Stimulated activated CD8-positive, alpha-beta memory T cell treated with anti-CD3 and anti-CD28 coated beads, Interleukin-4, amount 100 ng/mL, for 48 hours (primary cell): ENCODE data around the gene CCNJ.
A peak's percentile ranks its signal among the peaks of the same experiment; 100 is the strongest.

Experiments
- DNase-seq: peaks from one replicate; pipeline ENCODE4 v3.0.0-alpha.2; 2020

The CCNJ gene

DNA sequence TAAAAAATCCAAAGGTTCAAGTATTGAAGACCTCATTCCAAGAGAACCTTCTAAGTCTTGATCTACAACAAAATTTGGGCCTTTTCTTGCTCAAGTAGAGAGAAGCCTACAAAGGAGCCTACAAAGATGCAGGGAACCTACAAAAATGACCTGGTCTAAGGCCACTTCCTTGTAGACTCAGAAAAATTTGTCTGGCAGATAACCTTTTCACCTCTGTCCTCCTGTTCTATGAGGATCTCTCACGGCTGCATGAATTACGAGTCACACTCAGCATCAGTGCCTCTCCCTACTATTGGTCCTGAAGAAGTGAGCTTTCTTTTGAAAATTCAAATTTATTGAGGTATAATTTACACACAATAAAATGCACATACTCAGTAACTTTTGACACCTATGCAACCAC lies 29.3 kb downstream of the CCNJ start:
- DNase-seq: no peak

DNA sequence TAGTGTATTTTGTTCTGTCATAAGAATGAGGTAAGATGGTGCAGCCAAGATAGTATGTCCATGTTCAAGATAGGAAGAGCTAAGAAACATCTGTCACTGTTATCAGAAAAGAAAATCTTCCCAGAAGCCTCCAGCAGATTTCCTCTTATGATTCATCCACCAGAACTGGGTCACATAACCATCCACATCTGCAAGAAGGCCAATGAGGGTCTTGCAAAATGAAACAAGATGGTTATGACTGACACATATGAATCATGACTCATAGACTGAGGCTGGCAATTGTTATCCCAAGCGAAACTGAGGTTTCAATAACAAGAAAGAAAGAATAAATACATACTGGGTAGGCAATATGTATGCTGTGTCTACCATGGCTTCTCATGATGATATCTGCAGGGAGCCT lies 30.3 kb downstream of the CCNJ start:
- no peak for DNase-seq

DNA sequence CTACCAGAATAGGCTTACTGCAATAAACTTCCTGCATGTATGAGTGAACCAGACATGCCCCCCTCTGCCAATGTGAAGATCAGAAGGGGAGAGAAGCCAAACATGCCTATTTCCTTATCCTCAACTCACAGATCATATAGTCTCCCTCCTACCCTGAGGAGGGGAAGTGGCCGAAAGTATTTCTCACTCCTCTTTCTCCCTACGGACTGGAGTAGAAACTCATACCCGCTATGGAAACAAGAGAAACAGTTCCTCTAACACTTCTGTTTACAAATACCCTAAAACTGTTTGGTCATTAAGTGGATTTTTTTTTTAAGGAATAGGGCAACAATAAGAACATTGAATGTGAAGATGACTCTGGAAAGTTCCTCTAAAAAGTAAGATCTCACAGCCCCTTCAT lies 31.4 kb downstream of the CCNJ start:
- no peak for DNase-seq

DNA sequence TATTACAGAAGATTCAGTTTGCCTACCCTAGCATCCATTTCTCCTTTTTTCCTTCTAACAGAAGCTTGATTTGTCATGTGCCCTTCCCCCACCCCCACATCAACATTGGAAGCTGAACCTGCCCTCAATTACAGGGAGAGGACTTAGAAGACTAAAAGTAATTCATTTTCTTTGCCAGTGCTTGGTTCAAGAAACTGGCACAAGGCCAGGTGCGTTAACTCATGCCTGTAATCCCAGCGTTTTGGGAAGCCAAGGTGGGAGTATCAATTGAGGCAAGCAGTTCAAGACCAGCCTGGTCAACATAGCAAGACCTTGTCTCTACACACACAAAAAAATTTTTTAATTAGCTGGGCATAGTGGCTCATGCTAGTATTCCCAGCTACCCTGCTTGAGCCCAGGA lies 32.6 kb downstream of the CCNJ start:
- DNase-seq: no peak

DNA sequence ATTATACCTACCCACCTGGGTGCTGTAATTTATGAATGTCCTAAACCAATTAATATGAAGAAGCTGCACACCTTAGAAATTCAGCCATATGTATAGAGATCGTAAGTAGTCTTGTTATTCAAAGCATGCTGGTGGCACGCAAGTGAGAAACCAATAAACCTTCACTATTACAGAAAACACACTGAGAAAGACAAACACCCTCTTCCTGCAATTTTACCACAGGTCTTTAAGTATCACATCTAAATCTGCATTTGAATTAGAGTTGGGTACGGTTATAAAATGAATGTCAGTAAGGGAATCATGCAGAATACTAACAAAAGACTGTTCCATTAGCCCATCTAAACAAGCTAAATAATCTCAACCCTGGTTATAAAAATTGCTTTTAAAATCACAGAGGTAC lies 33.8 kb downstream of the CCNJ start:
- DNase-seq: no peak

DNA sequence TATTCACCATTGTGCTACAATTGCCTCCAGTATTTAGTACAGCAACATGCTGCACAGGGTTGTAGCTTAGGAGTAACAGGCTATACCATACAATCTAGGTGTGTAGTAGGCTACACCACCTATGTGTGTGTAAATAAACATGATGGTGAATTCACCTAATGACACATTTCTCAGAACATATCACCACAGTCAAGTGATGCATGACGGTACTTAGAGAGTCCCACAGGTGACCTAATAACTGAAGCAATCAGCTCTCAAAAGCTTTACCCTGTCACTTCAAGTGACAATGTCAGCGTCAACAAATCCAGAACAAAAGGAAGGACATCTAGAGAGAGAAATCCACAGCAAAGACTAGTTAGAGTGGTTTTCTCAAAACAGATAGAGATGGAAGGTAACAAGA lies 38.8 kb downstream of the CCNJ start:
- DNase-seq: no peak

DNA sequence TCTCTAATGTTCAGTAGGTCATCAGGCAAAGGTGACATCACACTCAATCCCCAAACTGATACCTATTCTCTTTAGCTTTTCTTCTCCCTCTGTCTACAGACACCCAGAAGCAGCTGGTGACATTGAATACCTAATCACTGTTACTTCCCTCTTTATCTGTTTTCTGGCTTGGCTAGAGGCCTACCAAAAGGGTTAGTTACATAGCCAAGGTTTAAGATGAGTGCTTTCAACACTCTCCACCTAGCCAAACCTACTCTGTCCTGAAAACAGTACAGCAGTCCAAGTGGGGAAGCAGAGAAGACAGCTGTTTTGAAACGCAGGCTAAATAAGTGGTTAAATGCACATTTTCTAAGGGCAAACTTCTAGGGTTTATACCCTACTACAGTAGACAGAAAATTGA lies 39.4 kb downstream of the CCNJ start:
- no peak for DNase-seq

DNA sequence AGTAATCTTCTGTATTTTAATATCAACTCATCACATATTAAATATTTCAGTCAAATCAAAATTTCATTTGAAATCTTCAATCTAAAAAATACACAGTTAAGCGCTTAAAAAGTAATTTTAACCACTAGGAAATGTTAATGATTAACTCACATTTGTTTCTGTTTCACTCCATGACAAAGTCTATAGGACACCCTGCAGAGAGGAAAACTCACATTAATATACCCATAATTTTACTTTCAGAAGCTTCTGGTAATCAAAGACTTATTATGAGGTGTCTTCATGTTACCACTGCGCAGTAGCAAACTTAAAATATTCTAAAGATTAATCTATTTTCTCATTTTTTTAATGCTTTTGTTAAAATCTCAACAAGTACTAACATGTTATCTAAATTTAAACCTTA lies 45.7 kb downstream of the CCNJ start:
- DNase-seq: no peak

DNA sequence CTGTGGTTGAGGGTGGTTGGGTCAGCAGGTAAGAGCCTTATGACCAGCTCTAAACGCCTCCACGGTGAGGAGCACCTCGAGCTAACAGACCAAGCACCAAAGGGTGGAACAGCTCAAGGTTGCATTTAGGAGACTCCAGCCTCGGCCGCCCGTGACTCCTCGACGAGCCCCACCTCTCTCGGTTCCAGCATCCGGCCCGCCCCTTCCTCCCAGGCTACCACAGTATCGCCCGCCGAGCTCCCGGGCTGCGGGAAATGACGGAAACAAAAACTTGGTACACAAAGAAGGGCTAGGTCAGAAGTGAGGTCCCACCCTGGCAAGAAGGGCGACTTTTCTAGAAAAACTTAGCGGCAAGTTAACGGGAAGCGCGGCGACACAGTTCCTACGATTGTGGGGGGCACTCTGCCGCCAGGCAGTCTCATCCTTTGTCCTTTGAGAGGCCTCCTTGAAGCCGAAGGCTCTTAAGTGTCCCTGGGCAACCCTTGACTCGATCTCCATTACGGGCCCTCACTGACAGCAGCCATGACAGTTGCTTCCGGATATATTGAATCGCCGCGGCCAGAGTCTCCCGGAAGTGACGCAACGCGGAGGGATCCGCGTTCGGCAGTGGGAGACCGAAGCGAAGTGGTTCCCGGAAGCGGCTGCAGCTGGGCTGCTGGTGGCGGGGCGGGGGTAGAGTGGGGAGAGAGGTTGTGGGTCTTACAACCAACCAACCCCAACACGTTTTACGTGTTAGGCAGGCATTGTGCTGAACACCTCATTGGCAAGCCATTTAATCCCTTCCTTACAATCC lies 46.5 kb downstream of the CCNJ start:
- DNase-seq: peak; percentile 93

DNA sequence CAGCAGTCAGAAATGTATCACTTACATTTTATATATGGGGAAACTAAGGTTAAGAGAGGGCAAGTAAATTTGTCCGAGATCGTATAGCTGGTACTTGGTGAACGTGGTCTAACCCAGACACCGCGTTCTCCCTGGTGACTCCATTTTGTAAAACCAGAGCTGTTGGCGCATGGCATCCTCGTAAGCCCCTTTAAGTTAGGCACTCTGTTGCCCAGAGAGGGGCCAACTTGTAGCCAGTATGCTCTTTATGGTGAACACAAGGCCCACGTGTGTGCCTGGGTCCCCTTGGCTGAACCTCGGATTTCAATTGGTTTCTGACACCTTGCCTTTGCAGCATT lies 47.0 kb downstream of the CCNJ start:
- no peak for DNase-seq

DNA sequence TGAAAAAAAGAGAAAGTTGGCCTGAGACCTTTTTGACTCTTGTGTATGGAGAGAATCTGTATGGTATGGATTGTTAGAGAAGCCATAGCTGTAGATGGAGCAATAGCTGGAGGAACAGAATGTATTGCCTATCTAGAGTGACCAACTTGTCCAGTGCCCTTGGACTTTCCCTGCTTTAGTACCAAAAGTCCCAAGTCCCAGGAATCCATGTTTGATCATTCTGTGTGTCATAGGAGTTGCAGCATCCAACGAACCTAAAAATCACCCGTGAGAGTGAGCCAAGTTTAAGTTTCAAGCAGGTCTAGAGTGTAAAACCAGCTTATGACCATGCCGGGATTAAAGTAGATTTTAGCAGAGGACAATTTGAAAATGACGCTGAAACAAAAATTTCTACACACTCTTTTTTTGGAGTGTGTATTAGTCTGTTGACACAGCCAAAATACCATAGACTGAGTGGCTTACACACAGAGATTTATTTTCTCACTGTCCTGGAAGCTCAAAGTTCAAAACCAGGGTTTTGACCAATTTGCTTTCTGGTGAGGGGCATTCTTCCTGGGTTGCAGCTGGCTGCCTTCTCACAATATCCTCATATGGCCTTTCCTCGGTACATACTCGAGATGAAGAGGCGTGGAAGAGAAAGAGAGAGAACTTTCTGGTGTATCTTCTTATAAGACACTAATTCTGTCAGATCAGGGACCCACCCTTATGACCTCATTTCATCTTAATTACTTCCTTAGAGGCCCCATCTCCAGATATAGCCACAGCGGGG lies 49.8 kb downstream of the CCNJ start:
- no peak for DNase-seq

DNA sequence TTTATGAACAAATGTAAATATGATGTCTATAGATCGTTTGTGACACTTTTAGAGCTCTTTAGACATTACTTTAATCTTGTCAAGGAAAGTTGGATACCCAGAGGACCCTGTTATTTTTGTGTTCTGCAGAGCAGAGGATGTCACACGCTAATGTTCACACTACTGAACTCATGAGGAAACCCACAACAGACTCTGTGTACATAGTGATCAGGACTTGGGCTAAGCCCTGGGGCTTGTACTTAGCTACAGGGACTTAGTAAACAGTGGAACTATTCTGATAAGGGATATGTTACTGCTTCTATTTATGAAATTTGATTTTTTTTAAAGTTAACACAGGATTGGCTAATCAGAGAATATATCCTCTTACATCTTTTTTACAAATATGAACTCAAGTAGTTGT lies 50.6 kb downstream of the CCNJ start:
- DNase-seq: no peak

DNA sequence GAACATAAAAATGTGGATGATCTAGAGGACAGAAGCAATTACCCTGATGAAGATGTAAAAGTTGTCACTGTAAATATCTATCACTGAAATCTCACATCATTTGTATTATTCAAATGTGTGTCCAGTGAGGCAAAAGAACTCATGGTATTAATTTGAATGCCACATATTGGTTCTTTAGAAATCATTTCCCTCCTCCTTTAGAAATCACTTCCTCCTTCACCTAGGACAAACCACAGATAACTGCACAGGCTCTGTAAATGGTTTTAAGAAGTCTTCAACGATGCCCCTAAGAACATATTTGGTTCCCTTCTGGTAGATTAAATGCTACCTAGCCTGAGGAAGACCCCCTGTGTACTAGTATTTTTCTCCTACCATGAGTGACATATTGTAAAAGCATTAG lies 53.6 kb downstream of the CCNJ start:
- DNase-seq: no peak

DNA sequence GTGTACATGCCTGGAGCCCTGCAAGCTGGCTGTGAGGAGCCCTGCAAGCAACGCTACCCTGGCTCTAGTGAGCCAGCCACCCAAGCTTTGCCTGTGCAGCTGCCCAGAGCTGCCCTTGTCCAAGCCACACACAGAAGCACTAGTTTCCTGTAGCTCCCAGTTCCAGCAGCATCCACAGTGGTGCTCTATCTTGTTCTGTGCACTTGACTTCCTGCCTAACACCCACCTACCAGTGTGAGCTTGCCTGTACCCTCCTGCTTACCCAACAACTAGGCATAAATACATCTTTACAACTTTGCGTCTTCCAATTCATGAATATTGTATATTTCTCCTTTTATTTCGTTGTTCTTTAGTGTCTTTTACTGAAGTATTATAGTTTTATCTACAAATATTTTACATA lies 54.5 kb downstream of the CCNJ start:
- DNase-seq: no peak

DNA sequence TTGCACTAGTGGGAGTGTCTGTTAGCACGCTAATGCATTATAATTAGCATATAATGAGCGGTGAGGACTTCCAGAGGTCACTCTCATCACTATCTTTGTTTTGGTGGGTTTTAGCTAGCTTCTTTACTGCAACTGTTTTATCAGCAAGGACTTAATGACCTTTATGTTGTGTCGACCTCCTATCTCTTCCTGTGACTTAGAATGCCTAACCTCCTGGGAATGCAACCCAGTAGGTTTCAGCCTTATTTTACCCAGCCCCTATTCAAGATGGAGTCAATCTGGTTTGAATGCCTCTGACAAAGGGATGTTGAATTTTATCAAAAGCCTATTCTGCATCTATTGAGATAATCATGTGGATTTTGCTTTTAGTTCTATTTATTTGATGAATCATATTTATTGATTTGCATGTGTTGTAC lies 64.2 kb downstream of the CCNJ start:
- no peak for DNase-seq
